Measurements from ENCODE around the gene CLEC16A. TPM values are rescaled to one million over a fixed set of nuclear protein-coding genes. Genes with fewer than 3 reads are reported as not detected.

The CLEC16A gene
- total and polyA plus RNA-seq, 9 of the 15 experiments (the other 6 are each of a cell fraction or from before 2014, with no cell fraction given) = 1.00 to 22.3 (median 10.0) TPM

GRCh38 chr16:11097787-11098167 lies 153.4 kb downstream of the CLEC16A start:
- in situ Hi-C loops (cut with MboI) (no loop called here), intact Hi-C loops (cut with micrococcal nuclease) (no loop called here)
- WGBS (ENCODE audit: insufficient coverage, low coverage, missing lambda C conversion rate) = 93% methylated on average over 5 of the region's 6 CpGs
- Histone ChIP-seq H3K9me1 (ENCODE audit: control insufficient read depth, insufficient read depth, low read length) (peaks cover 4% of the 10 kb centered on the region), H3K4me3 (no peak overlapping the region), H3K27ac (ENCODE audit: extremely low read depth, low read depth, low read length) (no peak overlapping the region), H3K9ac (ENCODE audit: insufficient read depth in 1 of 2, low read depth in 2 of 2, low read length in 2 of 2) (no peak overlapping the region), H3K9me3 (replicated peaks; ENCODE audit: control insufficient read depth, insufficient read depth, low read depth, low read length) (no peaks in the 10 kb centered on the region), H3K79me2 (ENCODE audit: control insufficient read depth, insufficient read depth, low read length) (no peaks in the 10 kb centered on the region), H3K4me2 (ENCODE audit: insufficient read depth, low read length) (no peak overlapping the region), H3K4me1 (replicated peaks in 1 of 2; ENCODE audit: control insufficient read depth in 2 of 2, insufficient read depth in 2 of 2, low read length in 2 of 2) (peaks cover 55 to 59% of the 10 kb centered on the region in 2 experiments), H3K27me3 (ENCODE audit: control insufficient read depth in 2 of 2, insufficient read depth in 2 of 2, low read length in 2 of 2) (no peaks in the 10 kb centered on the region), H2AFZ (ENCODE audit: low read depth, low read length) (no peak overlapping the region), H3K36me3 (ENCODE audit: control insufficient read depth, insufficient read depth, low read length) (peaks cover 13% of the 10 kb centered on the region; the same call in 1 of the 3 replicates), H4K20me1 (replicated peaks; ENCODE audit: control insufficient read depth, insufficient read depth, low read length) (peaks cover 20% of the 10 kb centered on the region; the same call in 1 of the 2 replicates)
- ChIA-PET POLR2A (interaction anchor here (0.7 to 1.2 kb wide), 3 partner anchors 10 to 157 kb away, joined by 3 read pairs; no protein-coding TSS in a partner anchor), CTCF (ENCODE audit: low intra/inter-chr PET ratio) (no interaction called here)
- BruUV-seq (replicated peaks) = no TSS peak
- FAIRE-seq (no peak), DNase-seq (ENCODE audit: extremely low read depth in 1 of 4, low spot score in 3 of 4) (no peak), ATAC-seq (no peak)
- TF ChIP-seq ZBTB12 (CRISPR knock-in tag; IDR thresholded peaks at IDR 0.05) (no peak), ZNF444 (CRISPR knock-in tag; IDR thresholded peaks at IDR 0.05) (no peak), RAD21 (CRISPR knock-in tag; conservative IDR thresholded peaks at IDR 0.05 in 1 of 2, IDR thresholded peaks at IDR 0.05 in 1 of 2) (no peak), NFE2 (IDR thresholded peaks at IDR 0.05; ENCODE audit: low read depth) (no peak), TFE3 (CRISPR knock-in tag; IDR thresholded peaks at IDR 0.05) (no peak), ETV6 (IDR thresholded peaks at IDR 0.05; ENCODE audit: borderline replicate concordance in 1 of 2, low read depth in 2 of 2, low read length in 1 of 2) (no peak), ETV6 (CRISPR knock-in tag; IDR thresholded peaks at IDR 0.05; ENCODE audit: borderline replicate concordance) (no peak), RNF2 (IDR thresholded peaks at IDR 0.05) (no peak)

Measured in K562 (cell line).